HG03571 (cell line): ENCODE data around the gene UXT.

ENCODE experiments used
- ATAC-seq: cut with Tn5 transposase; IDR thresholded peaks from one replicate; pipeline ENCODE4 v1.9.1; 2021; ENCODE audit not compliant: unreplicated experiment

Gene UXT

DNA sequence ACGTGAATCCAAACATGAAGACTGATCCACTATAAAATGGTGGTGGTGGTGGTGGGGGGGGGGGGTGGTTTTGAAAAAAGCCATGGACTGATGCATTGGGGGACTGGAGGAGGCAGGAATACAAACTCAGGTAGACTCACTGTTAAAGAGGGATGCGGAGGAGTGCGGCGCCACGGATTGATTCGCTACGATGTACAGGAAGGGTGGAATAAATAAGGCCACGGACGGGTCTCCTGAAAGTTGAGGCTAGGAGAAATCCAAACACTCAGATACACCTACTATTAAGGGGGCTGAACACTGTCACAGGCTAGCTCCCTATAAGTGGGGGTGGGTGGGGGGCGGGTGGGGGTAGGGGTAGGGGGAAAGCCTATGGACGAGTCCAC is 9.2 kb downstream of the UXT start:
- ATAC-seq, result no peak

DNA sequence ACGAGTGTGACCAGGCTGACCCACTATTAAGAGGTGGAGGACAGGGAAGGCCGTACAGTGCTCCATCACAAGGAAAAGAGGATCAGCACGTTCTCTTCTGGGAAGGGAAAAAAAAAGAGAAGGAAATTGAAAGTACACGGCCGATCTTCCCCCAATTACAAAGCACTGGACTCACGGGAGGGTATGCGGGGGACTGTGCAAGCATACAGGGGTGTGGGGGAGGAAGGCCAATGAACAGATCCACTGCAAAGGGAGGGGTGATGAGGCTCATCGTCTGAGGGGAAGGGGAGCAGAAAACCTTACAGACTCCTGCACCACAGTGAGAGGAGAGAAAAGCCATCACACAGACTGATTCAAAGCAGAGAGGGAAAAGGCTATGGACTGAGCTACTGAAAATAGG is 9.7 kb downstream of the UXT start:
- ATAC-seq, result no peak

DNA sequence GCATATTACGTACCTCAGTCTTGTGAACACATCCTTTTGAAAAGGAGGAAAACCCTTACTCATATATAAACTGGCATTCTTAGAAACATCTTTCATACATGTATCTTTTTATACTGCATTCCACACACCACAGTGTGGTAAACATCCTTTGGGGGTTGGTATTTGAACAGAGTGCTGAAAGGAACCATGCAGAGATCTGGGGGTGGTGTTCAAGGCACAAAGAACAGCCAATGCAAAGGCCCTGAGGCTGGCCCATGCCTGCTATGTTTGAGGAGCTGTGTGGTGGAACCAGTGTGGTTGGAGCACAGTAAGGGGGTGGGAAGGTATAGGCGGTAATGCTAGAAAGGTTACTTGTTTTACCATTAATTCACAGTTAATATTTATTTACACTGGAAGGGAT is 10.6 kb downstream of the UXT start:
- no peak for ATAC-seq

DNA sequence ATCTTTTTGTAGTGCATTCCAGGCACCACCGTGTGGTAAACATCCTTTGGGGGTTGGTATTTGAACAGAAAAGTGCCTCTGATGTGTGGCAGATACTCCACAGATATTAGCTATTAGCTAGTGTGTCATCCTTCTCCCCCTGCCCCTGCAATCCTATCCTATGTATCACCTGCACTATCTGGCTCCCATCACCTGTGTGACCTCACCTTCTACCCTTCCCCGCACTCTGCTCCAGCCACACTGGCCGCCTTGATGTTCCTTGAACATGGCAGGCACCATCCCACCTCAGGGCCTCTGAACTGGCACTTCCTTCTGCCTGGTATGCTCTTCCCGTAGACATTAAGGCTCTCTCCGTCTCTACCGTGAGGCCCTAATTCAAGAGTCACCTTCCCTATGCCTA is 12.3 kb downstream of the UXT start:
- no peak for ATAC-seq

DNA sequence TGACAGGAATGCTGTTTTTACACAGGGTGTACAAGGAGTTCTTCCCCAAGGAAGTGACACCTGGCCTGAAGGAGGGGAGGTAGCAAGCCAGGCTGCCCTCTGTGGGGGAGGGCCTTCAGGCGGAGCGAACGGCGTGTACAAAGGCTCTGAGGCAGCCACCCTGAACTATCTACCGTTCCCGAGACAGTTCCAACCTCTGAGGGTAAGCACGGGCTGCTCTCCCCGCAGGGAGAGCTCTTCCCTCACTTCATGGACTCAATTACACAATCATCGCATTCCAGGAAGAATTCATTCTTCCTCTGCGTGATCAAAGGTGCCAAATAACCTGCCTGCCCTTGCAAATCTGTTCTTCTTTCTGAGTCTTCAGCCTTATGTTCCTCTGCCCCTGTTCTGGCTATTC is 13.4 kb downstream of the UXT start:
- no peak for ATAC-seq

DNA sequence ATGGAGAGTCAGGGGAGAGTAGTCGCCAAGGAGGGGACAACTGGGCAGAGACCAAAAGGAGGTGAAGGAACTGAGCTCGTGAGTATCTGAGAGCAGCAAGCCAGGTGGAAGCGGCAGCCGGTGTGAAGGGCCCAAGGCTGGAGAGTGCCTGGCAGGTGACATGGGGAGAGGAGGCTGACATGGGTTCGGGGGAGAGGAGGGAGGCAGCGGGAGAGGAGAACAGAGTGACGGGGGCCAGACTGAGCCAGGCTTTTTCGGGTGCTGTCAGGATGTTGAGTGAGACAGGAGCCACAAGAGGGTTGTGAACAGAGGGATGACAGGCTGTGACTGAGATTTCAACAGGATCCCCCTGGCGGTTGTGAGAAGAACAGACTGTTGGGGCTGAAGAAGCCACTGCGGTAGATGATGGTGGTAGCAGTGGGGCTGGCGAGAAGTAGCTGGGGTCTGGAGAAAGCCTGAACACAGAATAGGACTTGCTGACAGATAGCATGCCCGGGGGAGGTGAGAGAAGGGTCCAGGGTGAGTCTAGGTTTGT is 14.4 kb downstream of the UXT start:
- ATAC-seq, result no peak

DNA sequence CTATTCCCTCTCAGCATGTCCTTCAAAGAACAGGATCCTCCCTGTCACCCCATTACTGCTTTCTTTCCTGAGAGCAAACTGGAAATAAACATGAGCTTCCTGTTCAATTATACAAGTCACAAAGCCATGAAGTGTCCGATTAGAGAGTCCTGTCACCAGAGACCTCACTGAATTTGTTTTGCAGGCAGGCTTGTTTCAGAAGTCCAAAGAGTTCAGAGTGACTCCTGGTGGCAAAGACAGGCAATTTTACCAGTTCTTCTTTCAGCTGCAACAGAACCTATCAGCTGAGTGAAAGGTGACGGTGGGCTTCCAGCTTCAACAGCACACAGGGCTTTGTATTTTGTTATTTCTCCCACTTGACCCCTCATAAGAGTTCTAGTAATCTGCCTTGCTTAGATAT is 15.1 kb downstream of the UXT start:
- ATAC-seq, result no peak

DNA sequence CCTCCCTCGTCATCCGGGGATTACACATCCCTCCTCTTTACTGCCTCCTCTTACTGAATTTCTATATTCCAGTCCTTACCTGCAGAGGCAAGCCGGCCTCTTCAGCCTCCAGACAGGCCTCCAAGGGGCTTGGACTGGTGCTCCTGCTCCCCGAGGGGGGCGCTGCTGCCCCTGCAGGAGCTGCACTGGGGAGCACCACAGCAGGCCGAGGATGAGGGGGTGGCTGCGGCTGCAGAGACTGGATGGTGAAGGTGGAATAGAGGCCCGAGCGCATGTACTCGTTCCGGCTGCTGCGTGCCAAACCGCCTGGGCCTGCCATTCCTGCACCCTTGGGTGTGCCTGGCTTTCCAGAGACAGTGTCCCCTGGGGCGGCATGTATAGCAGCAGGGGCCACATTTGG is 20.2 kb downstream of the UXT start:
- no peak for ATAC-seq

DNA sequence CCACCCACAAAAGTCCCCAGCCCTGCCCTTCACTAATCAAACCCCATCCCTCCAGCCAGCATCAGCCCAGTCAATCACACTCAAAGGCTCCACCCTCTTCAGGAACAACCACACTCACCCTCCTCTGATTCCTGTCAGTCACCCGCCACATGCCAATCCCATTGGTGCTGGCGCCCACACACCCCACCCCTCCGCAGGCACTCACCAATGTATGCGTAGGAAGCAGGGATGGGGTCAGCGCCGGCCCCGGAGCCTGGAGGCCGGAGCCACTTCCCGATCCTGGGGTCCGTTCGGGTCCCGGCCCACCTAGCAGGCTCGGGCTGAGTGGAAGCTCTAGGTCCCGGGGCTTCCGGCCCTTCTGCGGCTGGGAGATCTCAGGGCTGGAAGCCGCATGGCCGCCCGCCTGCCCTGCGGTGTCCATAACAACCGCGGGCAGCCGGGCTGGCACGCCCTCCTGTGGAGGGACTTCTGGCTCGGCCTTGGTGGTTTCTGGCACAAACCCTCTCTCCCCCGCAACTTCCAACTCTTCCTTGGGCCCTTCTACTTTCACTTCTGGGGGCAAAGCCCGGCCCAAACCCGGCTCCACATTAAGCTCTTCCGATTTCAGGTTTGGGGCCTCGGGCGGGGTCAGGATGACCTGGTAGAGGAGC is 21.3 kb downstream of the UXT start:
- no peak for ATAC-seq

DNA sequence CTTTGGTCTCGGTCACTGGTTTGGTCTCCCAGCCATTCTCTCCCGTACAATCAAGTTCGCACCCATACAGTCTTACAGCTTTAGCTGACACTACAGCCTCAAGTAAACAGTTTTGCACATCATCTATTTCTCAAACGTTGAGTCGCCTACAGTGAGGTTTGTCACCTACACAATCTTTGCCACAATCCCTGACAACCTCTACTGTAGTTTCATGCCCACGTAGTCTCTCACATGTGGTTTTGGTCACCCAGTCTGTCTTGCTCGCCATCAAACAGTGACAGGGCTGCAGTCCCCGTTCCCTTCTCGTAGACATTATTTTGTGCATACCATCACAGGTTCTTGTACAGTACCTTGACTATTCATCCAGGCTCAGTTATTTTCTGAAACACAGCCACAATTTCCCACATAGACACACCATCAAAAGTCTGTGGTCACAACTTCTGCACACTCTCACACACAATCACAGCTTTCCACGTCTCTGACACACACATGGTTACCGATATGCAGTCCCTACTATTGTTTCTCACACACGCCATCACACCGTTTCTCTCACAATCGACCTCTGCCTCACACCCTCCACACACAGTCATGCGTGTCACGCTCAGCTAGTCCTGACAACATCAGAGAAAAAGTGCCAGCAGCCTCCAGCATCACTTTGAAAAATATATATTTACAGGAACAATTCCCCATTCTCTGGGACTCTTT is 24.0 kb downstream of the UXT start:
- ATAC-seq, result no peak

DNA sequence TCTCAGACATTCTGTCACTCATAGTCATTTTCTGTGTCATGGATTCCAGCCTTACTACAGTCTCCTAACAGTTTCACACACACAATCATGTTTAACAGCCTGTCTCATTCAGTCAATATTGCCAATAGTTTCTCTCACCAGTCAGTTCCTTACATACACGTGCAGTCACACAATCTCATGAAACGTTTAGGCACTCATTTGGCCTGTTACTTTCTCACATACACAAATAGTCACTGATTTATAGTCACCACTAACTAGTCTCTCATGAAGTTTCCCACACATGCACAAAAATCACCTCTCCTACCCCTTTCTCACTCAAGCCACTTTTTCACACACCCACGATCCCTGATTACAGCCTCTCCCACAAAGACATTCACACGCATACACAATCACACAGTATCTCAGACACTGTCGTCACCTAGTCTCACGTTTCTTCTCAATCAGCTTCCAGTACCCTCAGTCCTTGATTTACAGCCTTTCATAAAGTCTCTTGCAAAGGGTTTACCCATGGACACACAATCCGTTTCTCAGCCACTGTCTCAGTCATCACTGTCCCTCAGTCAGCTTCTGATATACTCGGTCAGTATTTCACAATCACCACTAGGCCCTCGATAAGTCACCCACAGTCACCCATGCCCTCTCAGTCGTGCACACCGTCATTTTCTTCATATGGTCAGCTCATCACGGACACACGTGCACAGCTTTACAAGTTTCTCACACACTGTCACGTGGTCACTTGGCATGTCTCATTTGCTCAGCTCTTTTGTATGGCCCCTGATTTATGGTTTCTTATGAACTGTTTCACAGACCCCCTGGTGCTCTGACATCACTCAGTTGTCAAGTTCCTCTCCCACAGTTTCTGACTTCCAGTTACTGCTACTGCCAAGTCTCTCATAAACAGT is 25.0 kb downstream of the UXT start:
- no peak for ATAC-seq

DNA sequence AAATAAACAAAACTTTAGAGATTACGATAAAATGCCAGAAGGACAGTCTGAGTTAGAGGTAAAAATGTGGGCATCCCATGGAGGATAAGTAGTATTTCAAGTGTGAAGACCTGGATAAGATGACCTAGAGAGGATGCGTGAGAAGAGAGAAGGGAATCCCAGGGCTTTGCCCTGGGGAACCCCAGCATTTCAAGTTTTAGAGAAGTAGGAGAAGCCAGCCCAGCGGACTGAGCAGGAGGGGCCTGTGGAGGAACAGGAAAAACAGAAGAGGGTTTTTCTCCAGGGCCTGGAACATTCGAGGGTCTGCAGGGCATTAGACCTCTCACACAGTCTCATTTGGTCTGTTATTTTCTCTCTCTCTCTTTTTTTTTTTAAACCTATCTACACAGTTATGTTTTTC is 26.3 kb downstream of the UXT start:
- no peak for ATAC-seq

DNA sequence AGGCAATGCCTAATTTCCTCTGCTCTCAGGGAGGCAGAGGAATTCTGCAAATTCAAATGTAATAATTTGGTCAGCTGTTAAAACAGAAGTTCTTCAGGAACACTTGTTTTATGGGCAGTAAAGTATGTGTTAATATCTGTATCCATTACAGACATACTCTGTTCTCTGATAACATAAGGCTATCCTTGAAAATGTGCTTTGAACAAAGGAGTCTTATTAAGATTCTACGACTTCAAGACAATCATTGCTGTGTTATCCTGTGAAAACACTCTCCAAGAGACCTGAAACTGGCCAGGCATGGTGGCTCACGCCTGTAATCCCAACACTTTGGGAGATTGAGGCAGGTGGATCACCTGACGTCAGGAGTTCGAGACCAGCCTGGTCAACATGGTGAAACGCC is 27.3 kb downstream of the UXT start:
- no peak for ATAC-seq

DNA sequence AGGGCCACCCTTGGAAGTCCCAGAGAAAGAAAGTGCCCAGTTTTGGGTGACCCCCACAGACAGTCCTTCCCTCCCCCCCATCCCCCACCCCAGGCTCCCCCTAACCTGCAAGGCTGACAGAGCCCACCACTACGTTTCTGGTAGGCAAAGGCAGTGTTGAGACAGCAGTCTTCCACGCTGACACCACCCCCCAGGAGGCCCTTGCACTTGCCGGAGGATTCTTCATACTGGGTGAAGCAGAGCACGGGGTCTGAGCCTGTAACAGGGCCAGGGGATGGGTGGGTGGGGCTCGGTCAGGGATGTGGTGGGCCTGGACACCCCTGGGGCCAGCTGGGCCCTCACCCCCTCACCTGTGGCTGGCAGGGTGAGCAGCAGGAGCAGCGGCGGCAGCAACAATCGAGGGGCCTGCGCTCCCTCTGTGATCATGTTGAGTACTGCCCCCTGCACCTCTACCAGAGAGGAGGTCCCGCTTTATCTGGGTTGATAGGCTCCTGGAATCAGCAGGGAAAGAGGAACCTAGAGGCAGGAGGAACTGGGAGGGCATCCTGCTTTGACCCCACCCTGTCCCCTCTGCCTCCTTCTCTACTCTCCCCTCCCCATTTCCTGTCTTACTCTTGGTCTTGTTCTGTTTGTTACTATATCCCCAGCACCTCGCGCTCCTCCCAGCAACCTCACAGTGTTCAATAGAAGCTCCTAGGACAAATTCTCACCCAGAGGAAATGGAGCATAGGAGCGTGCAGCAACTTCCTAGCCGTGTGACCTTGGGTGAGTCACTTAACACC is 29.4 kb downstream of the UXT start, which contains the start of gene CFP:
TSS of gene CFP (minus strand) at position 512 of the 782 bp plus-strand sequence. CDS start at position 426, 86 bp downstream.
- ATAC-seq, result no peak

DNA sequence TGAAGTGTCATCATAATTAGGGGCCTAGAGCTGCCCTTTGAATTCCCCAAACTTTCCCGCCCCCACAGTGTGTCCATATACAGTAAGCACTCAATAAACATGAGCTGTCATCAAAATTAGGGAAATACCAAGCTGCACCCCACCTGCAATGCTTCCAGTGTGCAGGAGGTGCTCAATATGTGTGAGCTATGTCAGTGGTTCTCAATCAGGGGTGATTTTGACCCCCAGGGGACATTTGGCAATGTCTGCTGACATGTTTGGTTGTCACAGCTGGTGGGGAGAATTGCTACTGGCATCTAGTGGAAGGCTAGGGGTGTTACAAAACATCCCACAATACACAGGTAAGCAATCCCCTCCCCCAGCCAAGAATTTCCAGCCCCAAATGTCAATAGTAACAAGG is 30.0 kb downstream of the UXT start:
- ATAC-seq, result no peak

DNA sequence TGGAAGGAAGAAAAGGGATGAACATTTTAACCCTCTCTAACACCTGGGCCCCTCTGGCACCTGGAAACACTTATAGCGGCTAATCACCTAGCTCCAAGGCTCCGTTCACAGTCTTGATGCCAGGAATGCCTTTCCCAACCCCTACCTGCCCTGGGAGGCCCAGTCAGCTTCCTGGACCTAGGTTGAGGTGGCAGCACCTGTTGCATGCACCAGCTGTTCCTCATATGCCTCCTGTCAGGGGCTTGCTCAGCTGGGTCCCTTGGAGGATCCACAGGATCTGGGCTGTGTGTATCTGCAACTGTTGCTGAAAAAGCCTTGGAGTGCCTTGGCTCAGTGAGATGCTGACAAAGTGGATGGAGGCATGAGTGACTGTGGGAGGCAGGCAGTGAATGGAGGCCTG is 33.6 kb downstream of the UXT start:
- ATAC-seq, result no peak

DNA sequence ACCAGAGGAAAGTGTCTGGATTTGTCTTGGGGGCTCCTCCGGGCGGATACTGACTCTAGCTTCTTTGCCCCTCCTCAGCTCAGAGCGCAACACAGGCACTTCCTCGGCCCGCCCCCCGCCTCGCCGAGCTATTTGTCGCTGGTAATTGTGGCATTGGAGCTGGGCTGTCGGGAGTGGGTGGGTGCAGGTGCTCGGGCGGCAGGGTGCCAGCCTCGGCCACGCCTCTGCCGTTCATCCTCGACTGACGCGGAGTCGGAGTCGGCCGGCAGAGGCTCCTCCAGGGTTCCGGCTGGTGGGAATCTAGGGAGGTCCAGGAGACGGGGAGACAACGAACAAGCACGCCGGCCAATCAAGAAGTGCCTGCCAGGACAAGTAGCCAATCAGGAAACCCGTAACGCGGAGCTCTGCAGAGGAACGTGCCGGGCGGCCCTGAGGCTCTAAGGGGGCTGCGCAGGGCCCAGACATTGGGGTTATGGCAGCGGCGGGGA is 35.4 kb downstream of the UXT start:
- no peak for ATAC-seq

DNA sequence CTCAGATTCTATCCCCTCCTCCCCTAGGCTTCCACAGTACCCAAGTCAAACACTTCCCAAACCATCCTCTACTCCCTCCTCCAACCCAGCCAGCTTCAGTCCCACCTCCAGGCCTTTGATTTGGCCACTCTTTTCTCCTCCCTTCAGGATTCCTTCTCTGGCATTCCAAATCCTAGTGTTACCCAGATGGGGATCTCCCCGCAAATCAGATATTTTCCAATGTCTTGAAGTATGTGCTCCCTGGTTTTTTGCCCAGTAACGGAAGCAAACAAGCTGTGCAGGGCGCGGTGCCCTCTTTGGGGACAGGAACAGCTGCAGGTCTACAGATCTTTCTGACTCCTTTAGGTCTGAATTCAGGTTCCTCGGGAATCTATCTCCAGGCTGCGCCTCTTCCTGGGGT is 37.1 kb downstream of the UXT start:
- ATAC-seq, result no peak

DNA sequence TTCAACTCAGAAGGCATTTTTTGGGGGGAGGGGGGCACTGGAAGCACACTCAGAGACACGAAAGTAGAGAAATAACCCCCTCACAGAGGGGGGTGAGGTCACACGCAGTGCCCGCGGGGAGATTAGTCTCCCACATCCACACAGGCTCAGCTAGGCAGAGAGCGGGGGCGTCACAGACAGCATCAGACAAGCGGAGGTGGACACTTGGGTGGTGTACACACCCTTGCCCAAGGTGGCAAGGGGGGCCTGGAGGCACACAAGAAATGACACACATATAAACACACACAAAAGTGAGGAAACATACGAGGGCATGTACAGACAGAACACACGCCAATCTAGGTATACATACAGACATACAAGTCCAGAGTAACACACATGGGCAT is 38.7 kb downstream of the UXT start:
- ATAC-seq, result no peak

DNA sequence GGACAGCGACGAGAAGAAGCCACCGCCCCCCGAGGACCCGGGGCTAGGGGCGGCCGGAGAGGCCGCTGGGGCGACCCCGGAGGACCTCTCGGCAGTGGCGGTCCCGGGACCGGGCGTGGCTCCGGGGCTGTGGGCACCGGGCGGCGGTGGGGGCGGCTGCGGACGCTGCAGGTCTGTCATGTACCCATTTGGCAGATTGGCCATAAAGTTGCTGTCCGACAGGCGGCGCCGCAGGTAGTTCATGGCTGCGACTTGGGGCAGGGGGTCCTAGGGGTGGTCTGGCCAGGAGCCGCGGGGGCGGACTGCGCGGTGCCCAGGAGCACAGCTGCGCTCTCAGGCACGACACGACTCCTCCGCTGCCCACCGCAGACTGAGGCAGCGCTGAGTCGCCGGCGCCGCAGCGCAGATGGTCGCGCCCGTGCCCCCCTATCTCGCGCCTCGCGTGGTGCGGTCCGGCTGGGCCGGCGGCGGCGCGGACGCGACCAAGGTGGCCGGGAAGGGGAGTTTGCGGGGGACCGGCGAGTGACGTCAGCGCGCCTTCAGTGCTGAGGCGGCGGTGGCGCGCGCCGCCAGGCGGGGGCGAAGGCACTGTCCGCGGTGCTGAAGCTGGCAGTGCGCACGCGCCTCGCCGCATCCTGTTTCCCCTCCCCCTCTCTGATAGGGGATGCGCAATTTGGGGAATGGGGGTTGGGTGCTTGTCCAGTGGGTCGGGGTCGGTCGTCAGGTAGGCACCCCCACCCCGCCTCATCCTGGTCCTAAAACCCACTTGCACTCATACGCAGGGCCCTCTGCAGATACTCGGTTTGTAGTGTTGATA is 39.3 kb downstream of the UXT start, which contains the start of gene SYN1:
TSS of gene SYN1 (minus strand) at position 372 of the 817 bp plus-strand sequence. CDS start at position 243, 129 bp downstream.
- ATAC-seq, result peak; percentile 58
